ENCODE measurements around the gene LITAFD. TPM values are rescaled to one million over a fixed set of nuclear protein-coding genes. Genes with fewer than 3 reads are reported as not detected.
"Not testable (repeated sequence)": the region's sequence is repeated elsewhere in the genome, so short reads cannot be mapped to it uniquely, and the experiment has no call there.

Gene LITAFD
- polyA plus RNA-seq, 3 donors = not detected

DNA sequence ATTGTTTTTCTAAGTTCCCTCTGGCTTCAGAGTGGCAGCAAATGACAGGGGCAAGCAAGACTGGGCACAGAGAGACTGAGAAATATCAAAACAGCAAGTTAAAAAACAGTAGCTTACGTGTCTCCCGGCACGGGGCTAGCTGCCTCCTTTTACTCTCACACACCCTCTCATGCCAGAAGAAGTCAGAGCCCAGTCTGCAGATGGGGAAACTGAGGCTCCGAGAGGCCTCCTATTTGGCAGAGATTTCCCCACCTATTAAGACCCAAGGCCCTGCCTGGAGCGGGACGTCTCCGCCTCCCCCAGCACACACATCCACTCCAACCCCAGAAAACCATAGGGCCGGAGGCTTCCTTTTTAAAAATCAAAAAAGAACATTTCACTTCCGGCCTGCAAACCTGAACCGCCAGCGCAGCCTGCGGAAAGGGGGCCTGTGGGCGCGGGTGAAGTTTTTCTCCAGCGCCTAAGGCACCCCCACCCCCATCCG lies 14.2 kb upstream of the LITAFD start:
- peak overlapping the region; percentile 51 for H3K27ac ChIP-seq (ENCODE audit: low read depth, low read length)
- WGBS, 3 donors = 0% methylated on average over 15 to 16 of the region's 16 CpGs

DNA sequence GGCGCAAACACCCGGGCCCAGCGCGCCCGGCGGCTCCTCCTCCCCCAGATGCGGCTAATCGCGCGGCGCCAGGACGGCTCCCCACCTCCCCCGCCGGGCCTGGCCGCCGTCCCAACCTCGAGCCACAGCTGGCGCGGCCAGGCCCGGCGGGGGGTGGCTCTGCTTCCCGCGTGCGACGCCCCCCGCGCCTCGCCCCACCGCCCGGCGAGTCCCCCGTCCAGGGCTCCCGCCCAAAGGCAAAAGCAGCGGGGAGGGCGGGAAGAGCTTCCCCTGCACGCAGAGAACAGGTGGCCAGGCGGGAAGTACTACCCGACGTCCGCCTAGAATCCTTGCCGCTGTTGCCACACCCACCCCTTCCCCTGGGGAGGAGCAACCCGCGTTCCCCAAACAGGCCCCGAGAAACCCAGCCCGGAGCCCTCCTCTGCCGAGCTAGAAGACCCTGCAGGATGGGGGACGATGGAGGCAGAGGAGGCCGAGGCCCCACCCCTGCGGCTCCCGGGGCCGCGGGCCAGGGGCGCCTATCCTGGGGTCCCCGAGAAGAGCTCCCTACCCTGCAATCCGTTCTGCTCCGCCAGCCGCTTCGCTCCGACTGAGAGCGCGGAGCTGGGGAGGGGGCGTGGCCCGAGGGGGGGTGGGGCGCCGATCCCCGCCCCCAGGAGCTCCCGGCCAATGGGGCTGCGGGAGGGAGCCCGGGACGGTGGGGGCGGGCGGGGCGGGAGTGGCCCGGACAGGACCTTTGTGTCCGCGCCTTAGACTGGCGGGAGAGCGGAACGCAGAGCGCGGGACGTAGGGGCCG lies 13.5 kb upstream of the LITAFD start, which contains the start of gene CARHSP1:
Gene CARHSP1, minus strand, starts transcription at position 591 of the 796 bp plus-strand sequence. CDS start 9,678 bp downstream, outside the sequence.
- H3K27ac ChIP-seq (ENCODE audit: low read depth, low read length) = peak within 1 kb of the TSS; percentile 51
- WGBS, 3 donors = 1% methylated on average over 71 to 83 of the region's 83 CpGs

DNA sequence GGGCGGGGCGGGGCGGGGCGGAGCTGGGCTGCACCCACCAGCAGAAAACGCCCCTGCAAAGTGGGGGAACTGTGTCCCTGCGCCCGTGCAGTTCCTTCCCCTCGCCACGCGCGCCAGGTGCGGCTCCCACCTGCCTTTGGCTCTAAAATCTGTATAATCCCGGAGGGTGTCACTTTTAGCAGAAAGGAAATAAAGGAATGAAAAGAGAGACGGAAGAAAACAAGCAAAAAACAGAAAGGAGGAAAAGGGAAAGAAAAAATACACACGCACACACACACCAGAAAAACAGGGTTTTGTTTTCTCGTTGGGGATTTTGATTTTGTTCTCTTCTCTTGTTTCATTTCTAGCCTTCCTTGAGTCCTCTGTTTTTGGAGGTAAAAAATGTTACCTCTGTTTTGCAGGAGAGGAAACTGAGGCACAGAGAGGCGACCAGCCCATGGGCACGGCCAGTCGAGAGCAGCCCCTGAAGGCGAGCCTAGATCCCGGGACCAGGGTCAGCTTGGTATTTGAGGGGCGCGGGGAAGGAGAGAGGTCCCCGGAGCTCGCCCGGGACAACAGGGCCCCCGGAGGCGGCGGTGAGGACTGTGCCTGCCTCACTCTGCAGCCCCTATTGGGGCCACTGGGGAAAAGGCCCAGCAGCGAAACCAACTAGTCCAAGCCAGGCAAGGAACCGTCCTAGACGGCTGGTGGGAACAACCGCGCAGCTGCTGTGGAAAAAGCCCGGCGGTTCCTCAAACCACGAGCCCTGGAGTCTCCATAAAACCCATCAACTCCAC lies 12.8 kb upstream of the LITAFD start:
- WGBS, 3 donors = 23 to 27% (median 24%) methylated on average over 37 of the region's 37 CpGs

DNA sequence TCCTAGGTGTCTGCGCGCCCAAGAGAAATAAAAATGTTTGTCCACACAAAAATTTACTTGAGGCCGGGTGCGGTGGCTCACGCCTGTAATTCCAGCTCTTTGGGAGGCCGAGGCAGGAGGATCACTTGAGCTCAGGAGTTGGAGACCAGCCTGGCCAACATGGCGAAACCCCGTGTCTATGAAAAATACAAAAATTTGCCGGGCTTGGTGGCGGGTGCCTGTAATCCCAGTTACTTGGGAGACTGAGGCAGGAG lies 12.2 kb upstream of the LITAFD start:
- H3K27ac ChIP-seq (ENCODE audit: low read depth, low read length) = not testable (repeated sequence)
- 97 to 98% (median 97%) methylated on average over 10 of the region's 10 CpGs for WGBS, 3 donors

More for the DNA sequence above, 12.8 kb upstream of the LITAFD start:
- no peak overlapping the region for H3K27ac ChIP-seq (ENCODE audit: low read depth, low read length)

DNA sequence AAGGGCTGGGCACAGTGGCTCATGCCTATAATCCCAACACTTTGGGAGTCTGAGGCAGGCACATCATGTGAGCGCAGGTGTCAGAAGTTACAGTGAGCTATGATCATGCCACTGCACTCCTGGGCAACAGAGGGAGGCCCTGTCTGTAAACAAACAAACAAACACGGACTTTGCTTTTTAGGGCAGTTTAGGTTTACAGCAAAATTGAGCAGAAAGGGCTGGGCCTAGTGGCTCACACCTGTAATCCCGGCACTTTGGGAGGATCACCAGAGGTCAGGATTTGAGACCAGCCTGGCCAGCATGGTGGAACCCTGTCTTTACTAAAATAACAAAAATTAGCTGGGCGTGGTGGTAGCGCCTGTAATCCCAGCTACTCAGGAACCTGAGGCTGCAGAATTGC lies 10.1 kb upstream of the LITAFD start:
- WGBS, 3 donors = 94 to 98% (median 96%) methylated on average over 5 of the region's 5 CpGs
- no peak overlapping the region for H3K27ac ChIP-seq (ENCODE audit: low read depth, low read length)

DNA sequence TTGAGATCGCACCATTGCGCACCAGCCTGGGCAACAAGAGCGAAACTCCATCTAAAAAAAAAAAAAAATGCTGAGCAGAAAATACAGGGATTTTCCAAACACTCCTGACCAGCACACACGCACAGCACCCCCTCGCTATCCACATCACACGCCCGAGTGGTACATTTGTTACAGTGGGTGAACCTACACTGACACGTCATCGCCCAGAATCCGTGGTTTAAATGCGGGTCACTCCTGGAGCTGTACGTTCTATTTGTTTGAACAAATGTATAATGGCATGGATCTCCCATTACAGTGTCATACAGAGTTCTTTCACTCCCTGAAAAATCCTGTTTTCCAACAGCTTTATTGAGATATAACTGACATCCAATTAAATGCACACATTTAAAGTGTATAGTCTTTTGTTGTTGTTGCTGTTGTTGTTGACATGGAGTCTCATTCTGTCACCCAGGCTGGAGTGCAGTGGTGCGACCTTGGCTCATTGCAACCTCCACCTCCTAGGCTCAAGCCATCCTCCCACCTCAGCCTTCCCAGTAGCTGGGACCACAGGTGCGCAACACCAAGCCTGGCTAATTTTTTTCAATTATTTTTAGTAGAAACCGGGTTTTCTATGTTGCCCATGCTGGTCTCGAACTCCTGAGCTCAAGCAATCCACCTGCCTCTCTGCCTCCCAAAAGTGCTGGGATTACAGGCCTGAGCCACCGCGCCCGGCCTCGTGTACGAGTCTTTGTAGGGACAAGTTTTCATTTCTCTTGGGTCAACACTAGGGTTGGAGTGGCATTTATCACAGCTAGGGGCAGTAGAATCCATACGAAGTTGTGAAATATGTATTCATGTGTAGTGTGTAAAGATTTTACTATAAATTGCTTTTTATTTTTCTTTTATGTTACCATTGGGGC lies 8.9 kb upstream of the LITAFD start:
- H3K27ac ChIP-seq (ENCODE audit: low read depth, low read length) = no peak overlapping the region
- 88 to 91% (median 90%) methylated on average over 22 of the region's 22 CpGs for WGBS, 3 donors

DNA sequence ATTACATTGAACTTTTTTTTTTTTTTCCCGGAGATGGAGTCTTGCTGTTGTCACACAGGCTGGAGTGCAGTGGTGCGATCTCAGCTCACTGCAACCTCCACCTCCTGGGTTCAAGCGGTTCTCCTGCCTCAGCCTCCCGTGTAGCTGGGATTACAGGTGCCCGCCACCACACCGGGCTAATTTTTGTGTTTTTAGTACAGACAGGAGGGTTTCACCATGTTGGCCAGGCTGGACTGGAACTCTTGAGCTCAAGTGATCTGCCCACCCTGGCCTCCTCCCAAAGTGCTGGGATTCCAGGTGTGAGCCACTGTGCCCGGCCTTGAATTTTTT lies 8.3 kb upstream of the LITAFD start:
- not testable (repeated sequence) for H3K27ac ChIP-seq (ENCODE audit: low read depth, low read length)
- WGBS, 3 donors = 88 to 91% (median 88%) methylated on average over 7 of the region's 7 CpGs

DNA sequence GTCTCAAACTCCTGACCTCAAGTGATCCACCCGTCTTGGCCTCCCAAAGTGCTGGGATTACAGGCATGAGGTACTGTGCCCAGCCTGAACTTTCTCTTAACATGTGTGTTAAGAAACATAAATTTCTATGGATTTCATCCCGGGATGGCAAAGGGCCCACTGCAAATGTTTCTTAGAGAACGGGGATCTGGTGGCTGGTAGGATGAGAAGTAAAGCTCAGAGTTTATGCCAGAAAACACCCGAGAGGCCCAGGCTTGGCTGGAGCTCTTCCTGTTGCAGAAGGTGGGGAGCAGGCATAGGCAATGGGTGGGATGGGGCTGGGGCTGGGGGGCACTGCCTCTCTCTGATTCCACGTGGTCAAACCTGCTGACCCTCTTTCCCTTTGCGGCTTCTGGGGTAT lies 7.8 kb upstream of the LITAFD start:
- no peak overlapping the region for H3K27ac ChIP-seq (ENCODE audit: low read depth, low read length)
- WGBS, 3 donors = 34 to 74% (median 37%) methylated on average over 6 of the region's 6 CpGs

DNA sequence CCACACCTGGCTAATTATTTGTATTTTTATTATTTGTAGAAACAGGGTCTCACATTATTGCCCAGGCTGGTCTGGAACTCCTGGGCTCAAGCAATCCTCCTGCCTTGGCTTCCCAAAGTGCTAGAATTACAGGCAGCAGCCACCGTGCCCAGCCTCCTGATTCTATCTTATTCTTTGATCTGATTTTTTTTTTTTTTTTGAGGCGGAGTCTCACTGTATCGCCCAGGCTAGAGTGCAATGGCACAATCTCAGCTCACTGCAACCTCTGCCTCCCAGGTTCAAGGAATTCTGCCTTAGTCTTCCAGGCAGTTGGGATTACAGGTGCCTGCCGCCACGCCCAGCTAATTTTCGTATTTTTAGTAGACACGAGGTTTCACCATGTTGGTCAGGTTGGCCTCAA lies 6.8 kb upstream of the LITAFD start:
- 77 to 79% (median 79%) methylated on average over 7 of the region's 7 CpGs for WGBS, 3 donors
- not testable (repeated sequence) for H3K27ac ChIP-seq (ENCODE audit: low read depth, low read length)

DNA sequence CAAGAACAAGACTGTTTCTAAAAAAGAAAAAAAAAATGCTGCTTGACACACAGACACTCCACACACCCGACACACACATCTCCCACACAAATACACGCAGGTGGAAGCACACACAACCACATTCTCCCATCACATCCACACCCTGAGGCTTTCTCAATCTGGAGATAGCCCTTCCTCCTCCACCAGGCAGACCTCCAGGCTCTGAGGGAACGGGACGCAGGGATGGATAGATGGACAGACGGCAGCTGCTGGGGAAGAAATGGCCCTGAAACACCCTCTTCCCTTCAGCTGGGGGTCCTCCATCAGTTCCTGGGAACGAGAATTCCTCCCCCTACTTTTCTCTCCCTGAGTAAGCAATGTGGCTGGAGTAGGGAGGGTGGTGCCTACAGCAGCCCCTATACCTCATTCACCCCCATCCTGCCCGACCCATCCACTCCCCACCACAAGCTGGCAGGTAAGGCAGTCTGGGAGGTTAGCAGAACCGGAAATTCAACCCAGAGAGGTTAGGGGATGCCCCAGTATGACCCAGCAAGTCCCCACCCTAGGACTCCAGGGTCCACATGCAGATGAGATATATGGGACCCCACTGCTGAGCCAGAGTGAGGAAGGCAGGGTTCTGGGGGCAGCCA lies 4.1 kb upstream of the LITAFD start:
- H3K27ac ChIP-seq (ENCODE audit: low read depth, low read length) = no peak overlapping the region
- 60 to 69% (median 67%) methylated on average over 8 of the region's 8 CpGs for WGBS, 3 donors

DNA sequence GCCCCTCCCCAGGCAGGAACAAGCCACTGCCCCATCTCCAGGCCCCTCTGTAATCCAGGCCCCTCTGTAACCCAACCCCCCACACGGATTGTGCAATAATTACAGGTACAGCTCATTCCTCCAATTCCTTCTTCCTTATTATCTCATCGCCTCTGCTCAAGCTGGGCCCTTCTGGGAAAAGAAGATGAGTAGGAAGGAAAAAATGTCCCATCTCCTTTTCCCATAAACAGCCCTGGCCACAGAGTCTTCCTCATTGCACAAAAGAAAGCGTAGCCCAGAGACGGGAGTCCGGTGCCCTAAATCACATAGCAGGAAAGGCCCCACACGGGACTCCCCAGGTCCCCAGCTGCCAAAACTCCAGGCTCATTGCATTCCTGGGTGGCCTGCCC lies 3.6 kb upstream of the LITAFD start:
- 44 to 64% (median 48%) methylated on average over 6 of the region's 6 CpGs for WGBS, 3 donors
- H3K27ac ChIP-seq (ENCODE audit: low read depth, low read length) = peak overlapping the region; percentile 35

DNA sequence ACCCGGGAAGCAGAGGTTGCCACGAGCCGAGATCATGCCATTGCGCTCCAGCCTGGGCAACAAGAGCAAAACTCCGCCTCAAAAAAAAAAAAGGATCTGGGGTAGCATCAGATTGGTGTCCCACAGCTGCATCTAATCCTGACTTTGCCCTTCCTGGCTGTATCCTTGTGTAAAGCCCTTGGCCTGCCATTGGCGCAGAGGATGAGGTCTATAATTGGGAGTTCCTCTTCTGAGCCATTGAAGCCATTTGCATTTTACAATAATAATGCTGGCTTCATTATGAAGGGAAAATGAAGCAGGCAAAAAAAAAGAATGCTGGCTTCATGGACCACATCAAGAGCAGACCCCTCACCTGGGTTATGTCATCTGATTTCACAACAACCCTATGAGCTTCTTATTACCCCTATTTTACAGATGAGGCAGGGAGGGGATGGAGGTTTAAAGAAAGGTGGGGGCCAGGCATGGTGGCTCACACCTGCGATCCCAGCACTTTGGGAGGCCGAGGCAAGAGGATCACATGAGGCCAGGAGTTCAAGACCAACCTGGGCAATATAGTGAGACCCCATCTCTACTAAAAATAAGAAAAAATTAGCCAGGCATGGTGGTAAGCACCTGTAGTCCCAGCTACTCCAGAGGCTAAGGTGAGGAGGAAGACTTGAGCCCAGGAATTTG lies 1.2 kb upstream of the LITAFD start:
- WGBS, 3 donors = 86 to 90% (median 87%) methylated on average over 8 of the region's 8 CpGs
- H3K27ac ChIP-seq (ENCODE audit: low read depth, low read length) = no peak overlapping the region

DNA sequence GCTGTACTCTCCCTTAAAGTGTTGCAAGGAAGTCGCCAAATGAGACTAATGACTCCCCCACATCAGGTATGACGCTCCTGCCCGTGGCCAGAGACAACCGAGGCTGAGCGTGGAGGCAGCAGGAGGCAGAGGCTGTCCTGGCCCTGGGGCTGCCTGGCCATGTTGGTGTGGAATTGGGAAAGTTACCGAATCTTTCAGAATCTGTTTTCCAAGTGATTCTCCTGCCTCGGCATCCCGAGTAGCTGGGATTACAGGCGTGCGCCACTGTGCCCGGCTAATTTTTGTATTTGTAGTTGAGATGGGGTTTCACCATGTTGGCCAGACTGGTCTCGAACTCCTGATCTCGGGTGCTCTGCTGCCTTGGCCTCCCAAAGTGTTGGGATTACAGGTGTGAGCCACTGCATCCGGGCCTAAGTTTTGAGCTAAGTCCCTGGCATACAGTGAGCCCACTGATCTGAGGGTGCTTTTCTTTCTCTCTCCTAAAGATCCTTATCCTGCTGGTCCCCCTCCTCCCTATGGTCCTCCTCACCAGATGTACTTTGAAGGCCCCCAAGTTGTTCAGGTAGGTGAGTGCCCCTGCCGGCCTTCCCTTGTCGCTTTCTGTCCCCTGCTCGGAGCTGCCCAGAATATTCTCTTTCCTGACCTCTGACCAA lies 700 bp downstream of the LITAFD start:
- no peak overlapping the region for H3K27ac ChIP-seq (ENCODE audit: low read depth, low read length)
- 83 to 89% (median 87%) methylated on average over 17 of the region's 17 CpGs for WGBS, 3 donors

DNA sequence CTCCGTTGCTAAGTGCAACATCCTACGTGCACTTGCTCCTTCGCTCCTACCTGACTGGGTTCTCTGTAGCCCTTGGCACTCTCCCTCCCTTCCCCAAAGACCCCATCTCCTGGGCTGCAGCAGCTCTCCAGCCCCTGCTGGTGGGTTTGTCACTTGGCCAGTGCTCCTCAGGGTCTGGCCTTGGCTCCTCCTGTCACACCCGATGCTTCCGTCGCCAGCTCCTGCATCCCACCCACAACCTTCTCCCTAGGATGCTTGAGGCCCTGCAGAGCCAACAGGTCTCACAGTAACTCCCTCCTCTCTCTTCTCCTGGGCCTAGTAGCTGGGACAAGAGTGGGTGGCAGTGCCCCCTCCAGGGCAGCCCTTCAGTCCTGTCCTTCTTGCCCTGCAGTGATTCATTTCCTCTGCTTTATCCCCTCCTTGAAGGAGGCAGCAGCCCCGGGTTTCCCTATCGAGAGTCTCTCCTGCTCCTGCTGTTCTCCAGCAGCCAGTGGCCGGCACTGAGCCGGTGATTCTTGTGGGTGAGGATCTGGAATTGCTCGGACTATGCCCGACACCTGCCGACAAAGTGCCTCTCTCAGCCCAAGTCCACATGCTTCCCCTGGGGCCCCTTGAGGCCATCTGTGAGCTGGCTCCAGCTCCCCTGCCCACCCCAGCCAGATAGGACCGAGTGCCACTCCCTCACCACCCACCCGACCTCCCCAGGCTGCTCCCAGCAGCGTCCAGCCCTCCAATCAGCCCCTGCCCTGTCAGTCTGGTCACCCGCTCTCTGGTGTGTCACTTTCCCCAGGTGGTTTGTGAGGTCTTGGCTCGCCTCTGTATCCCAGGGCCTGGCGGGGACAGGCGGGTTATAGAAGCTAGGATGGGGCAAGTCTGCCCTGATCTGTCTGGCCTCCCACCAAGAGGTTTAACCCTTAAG lies 3.8 kb downstream of the LITAFD start:
- 9 to 18% (median 18%) methylated on average over 20 of the region's 20 CpGs for WGBS, 3 donors

DNA sequence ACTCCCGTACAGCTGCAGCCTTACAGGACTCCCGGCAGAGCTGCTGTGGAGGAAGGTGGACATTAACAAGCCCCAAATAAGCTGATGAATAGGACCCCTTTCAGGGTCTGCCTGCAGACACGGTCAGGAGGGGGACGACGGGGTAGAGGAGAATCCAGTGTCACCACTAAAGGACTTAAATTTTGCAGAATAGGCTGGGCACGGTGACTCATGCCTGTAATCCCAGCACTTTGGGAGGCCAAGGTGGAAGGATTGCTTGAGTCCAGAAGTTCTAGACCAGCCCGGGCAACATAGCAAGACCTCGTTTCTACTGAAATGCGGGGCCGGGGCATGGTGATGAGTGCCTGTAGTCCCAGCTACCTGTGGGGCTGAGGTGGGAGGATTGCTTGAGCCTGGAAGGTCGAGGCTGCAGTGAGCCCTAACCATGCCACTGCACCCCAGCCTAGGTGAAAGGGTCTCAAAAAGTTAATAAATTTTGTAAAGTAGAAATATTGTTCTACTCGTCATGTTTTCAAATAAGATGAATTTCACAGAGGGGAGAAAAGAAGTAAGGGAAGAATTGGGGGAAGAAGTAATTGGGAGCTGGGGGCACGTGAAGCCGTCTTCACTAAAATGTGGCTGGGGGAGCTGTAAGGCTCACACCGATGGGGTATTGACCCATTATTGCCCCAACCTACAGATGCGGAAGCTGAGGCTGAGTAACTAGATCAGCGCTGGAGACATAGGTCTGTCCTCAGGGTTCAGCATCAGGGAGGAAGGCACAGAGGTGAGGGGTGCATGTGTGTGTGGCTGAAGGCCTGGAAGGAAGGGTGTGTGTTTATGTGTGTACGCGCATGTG lies 4.7 kb downstream of the LITAFD start:
- H3K27ac ChIP-seq (ENCODE audit: low read depth, low read length) = no peak overlapping the region
- 67 to 71% (median 70%) methylated on average over 19 of the region's 19 CpGs for WGBS, 3 donors

More for the DNA sequence above, 3.8 kb downstream of the LITAFD start:
- no peak overlapping the region for H3K27ac ChIP-seq (ENCODE audit: low read depth, low read length)

DNA sequence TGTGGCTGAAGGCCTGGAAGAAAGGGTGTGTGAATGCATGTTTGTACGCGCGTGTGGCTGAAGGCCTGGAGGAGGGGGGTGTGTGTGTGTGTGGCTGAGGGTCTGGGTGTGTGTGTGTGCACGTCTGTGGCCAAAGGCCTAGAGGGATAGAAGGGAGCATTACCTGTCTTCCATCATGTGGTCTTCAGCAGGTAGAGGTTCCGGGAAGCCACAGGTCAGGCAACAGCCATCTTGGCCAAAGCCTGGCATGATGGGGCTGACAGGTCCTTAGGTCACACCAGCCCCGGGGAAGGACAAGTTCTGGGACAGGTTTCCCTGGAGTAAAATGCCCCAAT lies 5.2 kb downstream of the LITAFD start:
- 87 to 92% (median 92%) methylated on average over 6 of the region's 6 CpGs for WGBS, 3 donors
- no peak overlapping the region for H3K27ac ChIP-seq (ENCODE audit: low read depth, low read length)

Data from adipose tissue (tissue), 3 donors.